Activated CD8-positive, alpha-beta memory T cell treated with anti-CD3 and anti-CD28 coated beads for 48 hours (primary cell): ENCODE results near the gene DPP6.
"Not testable (repeated sequence)": the region's sequence is repeated elsewhere in the genome, so short reads cannot be mapped to it uniquely, and the experiment has no call there.

ENCODE experiments used
- DNase-seq, 3 experiments: peaks; one replicate each; pipeline ENCODE4 v3.0.0-alpha.2; 2020; ENCODE audit warnings: low read depth in 2 of 3, low spot score in 2 of 3

Gene DPP6

GRCh38 chr7:154649434-154649833 is 597.2 kb downstream of the DPP6 start:
- no peak for DNase-seq

GRCh38 chr7:154650275-154650674 is 598.1 kb downstream of the DPP6 start:
- no peak for DNase-seq

GRCh38 chr7:154651501-154651900 is 599.3 kb downstream of the DPP6 start:
- DNase-seq: no peak

- DNase-seq: no peak
Observed at GRCh38 chr7:154652564-154652963, 600.4 kb downstream of the DPP6 start.

- DNase-seq: no peak
Observed at GRCh38 chr7:154653281-154653680, 601.1 kb downstream of the DPP6 start.

- no peak for DNase-seq
Observed at GRCh38 chr7:154656618-154657017, 604.4 kb downstream of the DPP6 start.

GRCh38 chr7:154666768-154667167 is 614.6 kb downstream of the DPP6 start:
- DNase-seq: no peak

- no peak for DNase-seq
Observed at GRCh38 chr7:154672659-154673415, 620.6 kb downstream of the DPP6 start.

GRCh38 chr7:154674191-154674590 is 622.0 kb downstream of the DPP6 start:
- no peak for DNase-seq

GRCh38 chr7:154675560-154675959 is 623.4 kb downstream of the DPP6 start:
- DNase-seq: no peak

- not testable (repeated sequence) for DNase-seq
Observed at GRCh38 chr7:154676033-154676421, 623.8 kb downstream of the DPP6 start.

- no peak for DNase-seq
Observed at GRCh38 chr7:154676422-154677073, 624.4 kb downstream of the DPP6 start.

- DNase-seq: no peak
Observed at GRCh38 chr7:154677454-154677853, 625.3 kb downstream of the DPP6 start.

- not testable (repeated sequence) for DNase-seq
Observed at GRCh38 chr7:154678001-154678550, 625.9 kb downstream of the DPP6 start.

GRCh38 chr7:154679379-154680053 is 627.3 kb downstream of the DPP6 start:
- no peak for DNase-seq

GRCh38 chr7:154680894-154681659 is 628.9 kb downstream of the DPP6 start:
- DNase-seq: no peak

- no peak for DNase-seq
Observed at GRCh38 chr7:154682003-154682402, 629.8 kb downstream of the DPP6 start.

- no peak for DNase-seq
Observed at GRCh38 chr7:154684666-154685563, 632.7 kb downstream of the DPP6 start.

GRCh38 chr7:154685564-154685901 is 633.3 kb downstream of the DPP6 start:
- no peak for DNase-seq

GRCh38 chr7:154686305-154686704 is 634.1 kb downstream of the DPP6 start:
- no peak for DNase-seq
